Nucleus accumbens (tissue), 56 donors: ENCODE measurements around the gene SRRD.

Experiments
- DNase-seq, 56 donors: peaks; one replicate each; lab custom pipeline; 2025; lab: John Stamatoyannopoulos, UW

Gene SRRD

GRCh38 chr22:26452236-26453016, 31.3 kb upstream of the SRRD start:
- peak in 1 of 56 donors; percentile 45 for DNase-seq

GRCh38 chr22:26453216-26453615, 30.5 kb upstream of the SRRD start:
- no peak for DNase-seq

- DNase-seq = no peak
These were observed 29.7 kb upstream of the SRRD start for GRCh38 chr22:26453812-26454500.

GRCh38 chr22:26457661-26458272, 25.9 kb upstream of the SRRD start:
- no peak for DNase-seq

GRCh38 chr22:26460202-26460601, 23.5 kb upstream of the SRRD start:
- no peak for DNase-seq

- DNase-seq = peak in 31 of 56 donors; percentile 2 to 79 (median 27)
These were observed 22.4 kb upstream of the SRRD start for GRCh38 chr22:26461188-26461810.

- DNase-seq = no peak
These were observed 21.6 kb upstream of the SRRD start for GRCh38 chr22:26462051-26462450.

GRCh38 chr22:26462641-26463040, 21.0 kb upstream of the SRRD start:
- no peak for DNase-seq

- peak in 15 of 56 donors; percentile 9 to 64 (median 28) for DNase-seq
These were observed 20.5 kb upstream of the SRRD start for GRCh38 chr22:26463101-26463661.

GRCh38 chr22:26463688-26464087, 20.0 kb upstream of the SRRD start:
- DNase-seq = no peak

GRCh38 chr22:26464312-26464711, 19.4 kb upstream of the SRRD start:
- DNase-seq = no peak

GRCh38 chr22:26466196-26466595, 17.5 kb upstream of the SRRD start:
- DNase-seq = peak in 7 of 56 donors; percentile 7 to 46 (median 27)

- no peak for DNase-seq
These were observed 12.9 kb upstream of the SRRD start for GRCh38 chr22:26470807-26471206.

- no peak for DNase-seq
These were observed 12.2 kb upstream of the SRRD start for GRCh38 chr22:26471522-26471921.

GRCh38 chr22:26474682-26475081, 9.0 kb upstream of the SRRD start:
- DNase-seq = no peak

- no peak for DNase-seq
These were observed 6.9 kb upstream of the SRRD start for GRCh38 chr22:26476705-26477340.

- DNase-seq = no peak
These were observed 6.3 kb upstream of the SRRD start for GRCh38 chr22:26477341-26477731.

- no peak for DNase-seq
These were observed 4.5 kb upstream of the SRRD start for GRCh38 chr22:26479043-26479791.

GRCh38 chr22:26479792-26480610, 3.7 kb upstream of the SRRD start:
- no peak for DNase-seq
